GM21528 (cell line): ENCODE measurements around the gene SERPINA4.
A peak's percentile ranks its signal among the peaks of the same experiment; 100 is the strongest.

ENCODE experiments used
- ATAC-seq: cut with Tn5 transposase; IDR thresholded peaks from one replicate; pipeline ENCODE4 v1.9.1; 2021; ENCODE audit warnings: mild to moderate bottlenecking, moderate library complexity; ENCODE audit not compliant: unreplicated experiment, low FRiP score

SERPINA4 gene

GRCh38 chr14:94542111-94542810, 19.0 kb upstream of the SERPINA4 start:
- no peak for ATAC-seq

GRCh38 chr14:94542811-94543440, 18.3 kb upstream of the SERPINA4 start:
- ATAC-seq = no peak

- ATAC-seq = no peak
These were observed 17.7 kb upstream of the SERPINA4 start for GRCh38 chr14:94543449-94544124.

- no peak for ATAC-seq
These were observed 16.5 kb upstream of the SERPINA4 start for GRCh38 chr14:94544726-94545125.

- no peak for ATAC-seq
These were observed 16.0 kb upstream of the SERPINA4 start for GRCh38 chr14:94545131-94545841.

- no peak for ATAC-seq
These were observed 14.0 kb upstream of the SERPINA4 start for GRCh38 chr14:94547151-94547680.

GRCh38 chr14:94547726-94548125, 13.5 kb upstream of the SERPINA4 start:
- ATAC-seq = no peak

- no peak for ATAC-seq
These were observed 12.9 kb upstream of the SERPINA4 start for GRCh38 chr14:94548131-94548998.

- ATAC-seq = peak; percentile 57
These were observed 11.9 kb upstream of the SERPINA4 start for GRCh38 chr14:94548999-94549985.

GRCh38 chr14:94550041-94550440, 11.2 kb upstream of the SERPINA4 start:
- ATAC-seq = no peak

- no peak for ATAC-seq
These were observed 5.3 kb upstream of the SERPINA4 start for GRCh38 chr14:94555991-94556390.

- no peak for ATAC-seq
These were observed 3.9 kb upstream of the SERPINA4 start for GRCh38 chr14:94557327-94557726.

- ATAC-seq = no peak
These were observed 2.4 kb upstream of the SERPINA4 start for GRCh38 chr14:94558842-94559241.

GRCh38 chr14:94559638-94560290, 1.5 kb upstream of the SERPINA4 start:
- ATAC-seq = no peak

- no peak for ATAC-seq
These were observed 964 bp upstream of the SERPINA4 start for GRCh38 chr14:94560291-94560665.

GRCh38 chr14:94561656-94562010, 391 bp downstream of the SERPINA4 start:
- no peak for ATAC-seq

GRCh38 chr14:94562022-94562421, 780 bp downstream of the SERPINA4 start:
- ATAC-seq = no peak
